Endodermal cell (in vitro differentiated cells): ENCODE data around the gene LRFN3. TPM values are rescaled to one million over a fixed set of nuclear protein-coding genes. Genes with fewer than 3 reads are reported as not detected.

Experiments used
- DNase-seq: peaks from one replicate; pipeline ENCODE4 v3.0.0-alpha.2; 2017
- H3K27ac ChIP-seq: 2 replicates; pipeline ENCODE4 v1.5.1; 2013; ENCODE audit warnings: mild to moderate bottlenecking, low read depth, low read length, moderate library complexity
- H3K27me3 ChIP-seq: 2 replicates; pipeline ENCODE4 v1.6.1; 2013; ENCODE audit warnings: mild to moderate bottlenecking, low read length, moderate library complexity; ENCODE audit not compliant: insufficient read depth, control insufficient read depth, poor library complexity, severe bottlenecking
- H3K36me3 ChIP-seq: 2 replicates; pipeline ENCODE4 v1.7.0; 2013; ENCODE audit warnings: mild to moderate bottlenecking, low read length, moderate library complexity; ENCODE audit not compliant: control insufficient read depth, insufficient read depth
- H3K4me1 ChIP-seq: one replicate; pipeline ENCODE4 v1.7.0; 2013; ENCODE audit warnings: low read length; ENCODE audit not compliant: control insufficient read depth, insufficient read depth
- H3K4me3 ChIP-seq: 2 replicates; pipeline ENCODE4 v1.5.1; 2013; ENCODE audit warnings: mild to moderate bottlenecking, low read length, moderate library complexity
- H3K9ac ChIP-seq: 2 replicates; pipeline ENCODE4 v1.6.1; 2013; ENCODE audit warnings: mild to moderate bottlenecking, low read length, moderate library complexity; ENCODE audit not compliant: poor library complexity, severe bottlenecking; ENCODE audit errors: extremely low read depth
- H3K9me3 ChIP-seq: 2 replicates; pipeline ENCODE4 v1.6.1; 2013; ENCODE audit warnings: mild to moderate bottlenecking, low read length, moderate library complexity; ENCODE audit not compliant: control insufficient read depth
- H3K27ac Mint-ChIP-seq: 2 replicates; pipeline ENCODE4 v1.8.0; 2020; ENCODE audit warnings: mixed read lengths
- H3K27me3 Mint-ChIP-seq: 2 replicates; pipeline ENCODE4 v1.8.0; 2021; ENCODE audit warnings: mild to moderate bottlenecking, mixed read lengths; ENCODE audit not compliant: insufficient read depth
- H3K36me3 Mint-ChIP-seq: 2 replicates; pipeline ENCODE4 v1.8.0; 2020; ENCODE audit warnings: low read depth, mixed read lengths
- H3K4me1 Mint-ChIP-seq: 2 replicates; pipeline ENCODE4 v1.8.0; 2020; ENCODE audit warnings: mixed read lengths
- H3K4me3 Mint-ChIP-seq: 2 replicates; pipeline ENCODE4 v1.8.0; 2020; ENCODE audit warnings: mild to moderate bottlenecking, moderate library complexity, mixed read lengths
- H3K9me3 Mint-ChIP-seq: 2 replicates; pipeline ENCODE4 v1.8.0; 2020; ENCODE audit warnings: mild to moderate bottlenecking, mixed read lengths
- CTCF ChIP-seq: fragments of 200-600 bp; sonication (generic); conservative IDR thresholded peaks from 2 replicates; pipeline ENCODE4 v1.5.0; 2021; ENCODE audit warnings: antibody characterized with exemption, mild to moderate bottlenecking
- WGBS, 2 experiments: methylation state at CpG; one replicate each; pipeline versions ENCODE4 v1.1.5 to v1.1.7; 2013; ENCODE audit warnings: missing lambda C conversion rate in 2 of 2, mixed read lengths in 1 of 2; ENCODE audit not compliant: insufficient coverage in 1 of 2, insufficient read length in 1 of 2; 5-methylcytosine and 5-hydroxymethylcytosine counted together
- total RNA-seq, 2 donors: library from RNA; stranded (reverse); fragmentation: NEBNext Ultra II Directional in 1 of 2; extraction: Animal tissue kit (Norgen Biotek cat#: 25700) in 1 of 2; gene quantifications; 2 replicates in 1 of 2; 3 replicates in 1 of 2; pipeline ENCODE4 v1.2.1, GENCODE V29; 2021

LRFN3 gene
- total RNA-seq, 2 donors from 2014 or later = 18.7 to 24.3 TPM

GRCh38 chr19:35991731-35992450 is 55.7 kb downstream of the LRFN3 start:
- TF ChIP-seq CTCF = no peak
- Mint-ChIP-seq H3K27me3 (peaks cover 32% of the 10 kb centered on the region), H3K36me3 (peaks cover 3% of the 10 kb centered on the region), H3K4me3 (no peak overlapping the region), H3K4me1 (peaks cover 10% of the 10 kb centered on the region), H3K9me3 (no peaks in the 10 kb centered on the region), H3K27ac (no peak overlapping the region)
- Histone ChIP-seq H3K4me1 (peaks cover 7% of the 10 kb centered on the region), H3K9me3 (no peaks in the 10 kb centered on the region), H3K4me3 (no peak overlapping the region), H3K9ac (no peak overlapping the region), H3K27ac (no peak overlapping the region), H3K27me3 (peaks cover under 1% of the 10 kb centered on the region), H3K36me3 (no peaks in the 10 kb centered on the region)
- DNase-seq = no peak
- WGBS, 2 experiments = 87 to 90% methylated on average over 6 to 7 of the region's 7 CpGs

- Histone ChIP-seq H3K9me3 (no peaks in the 10 kb centered on the region), H3K27me3 (no peaks in the 10 kb centered on the region), H3K4me1 (peaks cover 7% of the 10 kb centered on the region), H3K4me3 (no peak overlapping the region), H3K27ac (no peak overlapping the region), H3K9ac (no peak overlapping the region), H3K36me3 (no peaks in the 10 kb centered on the region)
- 84 to 93% methylated on average over 3 to 8 of the region's 8 CpGs for WGBS, 2 experiments
- no peak overlapping the region for H3K27ac Mint-ChIP-seq
- no peak overlapping the region for H3K4me3 Mint-ChIP-seq
- no peak for TF ChIP-seq CTCF
- peaks cover 9% of the 10 kb centered on the region for H3K36me3 Mint-ChIP-seq
- peaks cover 28% of the 10 kb centered on the region for H3K27me3 Mint-ChIP-seq
- H3K9me3 Mint-ChIP-seq = no peaks in the 10 kb centered on the region
- no peak for DNase-seq
- H3K4me1 Mint-ChIP-seq = peaks cover 9% of the 10 kb centered on the region
Observed at GRCh38 chr19:35992907-35993765, 57.0 kb downstream of the LRFN3 start.

GRCh38 chr19:35993923-35994598 is 57.9 kb downstream of the LRFN3 start:
- Histone ChIP-seq H3K4me1 (peaks cover 7% of the 10 kb centered on the region), H3K9ac (no peak overlapping the region), H3K4me3 (no peak overlapping the region), H3K9me3 (no peaks in the 10 kb centered on the region), H3K36me3 (peaks cover 4% of the 10 kb centered on the region), H3K27me3 (no peaks in the 10 kb centered on the region), H3K27ac (no peak overlapping the region)
- WGBS, 2 experiments = 89 to 92% methylated on average over 34 to 49 of the region's 49 CpGs
- Mint-ChIP-seq H3K27me3 (peaks cover 22% of the 10 kb centered on the region), H3K27ac (no peak overlapping the region), H3K4me1 (peaks cover 9% of the 10 kb centered on the region), H3K9me3 (no peaks in the 10 kb centered on the region), H3K4me3 (peak overlapping the region; percentile 78), H3K36me3 (peaks cover 9% of the 10 kb centered on the region)
- TF ChIP-seq CTCF = peak; percentile 45
- DNase-seq = peak; percentile 82

Other genes starting within 250 kb of the LRFN3 start
- not detected for gene ZBTB32, start 231.8 kb upstream of the LRFN3 start, total RNA-seq
- gene KMT2B, start 218.4 kb upstream of the LRFN3 start, total RNA-seq = 10 to 100 TPM; 48.1 to 54.0 TPM
- 1 to 10 TPM; 4.6 to 7.1 TPM for gene IGFLR1, start 193.9 kb upstream of the LRFN3 start, total RNA-seq
- 10 to 100 TPM; 17.3 to 23.2 TPM for gene U2AF1L4, start 191.0 kb upstream of the LRFN3 start, total RNA-seq
- gene PSENEN, start 190.7 kb upstream of the LRFN3 start, total RNA-seq = 100 to 1,000 TPM; 101 to 109 TPM
- gene LIN37, start 187.8 kb upstream of the LRFN3 start, total RNA-seq = 1 to 10 TPM; 6.6 to 7.6 TPM
- gene HSPB6, start 179.3 kb upstream of the LRFN3 start, total RNA-seq = under 1 TPM; 0.33 to 0.90 TPM
- gene PROSER3, start 178.2 kb upstream of the LRFN3 start, total RNA-seq = 10 to 100 TPM; 37.8 to 45.4 TPM
- gene ARHGAP33, start 160.8 kb upstream of the LRFN3 start, total RNA-seq = 10 to 100 TPM; 12.7 to 15.0 TPM
- 1 to 10 TPM; 1.0 to 1.5 TPM for gene PRODH2, start 123.5 kb upstream of the LRFN3 start, total RNA-seq
- under 1 TPM; 0.24 to 0.80 TPM for gene NPHS1, start 83.9 kb upstream of the LRFN3 start, total RNA-seq
- 1 to 10 TPM; 1.4 to 2.3 TPM for gene KIRREL2, start 79.5 kb upstream of the LRFN3 start, total RNA-seq
- gene APLP1, start 67.8 kb upstream of the LRFN3 start, total RNA-seq = 10 to 100 TPM in 1 of 2 donors, 1 to 10 TPM in 1; 4.1 to 10.6 TPM
- 10 to 100 TPM; 20.8 to 24.4 TPM for gene NFKBID, start 35.8 kb upstream of the LRFN3 start, total RNA-seq
- 1 to 10 TPM; 1.3 to 1.5 TPM for gene HCST, start 33.8 kb upstream of the LRFN3 start, total RNA-seq
- not detected for gene TYROBP, start 28.1 kb upstream of the LRFN3 start, total RNA-seq
- gene SDHAF1, start 58.8 kb downstream of the LRFN3 start, total RNA-seq = 10 to 100 TPM; 12.9 to 14.1 TPM
- gene SYNE4, start 72.4 kb downstream of the LRFN3 start, total RNA-seq = 10 to 100 TPM; 17.1 to 19.3 TPM
- 10 to 100 TPM; 36.3 to 38.7 TPM for gene ALKBH6, start 77.8 kb downstream of the LRFN3 start, total RNA-seq
- gene CLIP3, start 96.5 kb downstream of the LRFN3 start, total RNA-seq = 10 to 100 TPM; 12.6 to 19.7 TPM
- 1 to 10 TPM; 6.7 to 8.9 TPM for gene THAP8, start 117.9 kb downstream of the LRFN3 start, total RNA-seq
- gene WDR62, start 118.5 kb downstream of the LRFN3 start, total RNA-seq = 10 to 100 TPM; 23.5 to 34.4 TPM
- gene OVOL3, start 174.8 kb downstream of the LRFN3 start, total RNA-seq = not detected
- gene POLR2I, start 178.5 kb downstream of the LRFN3 start, total RNA-seq = 100 to 1,000 TPM; 102 to 132 TPM
- 100 to 1,000 TPM; 189 to 194 TPM for gene TBCB, start 179.1 kb downstream of the LRFN3 start, total RNA-seq
- gene CAPNS1, start 203.7 kb downstream of the LRFN3 start, total RNA-seq = 100 to 1,000 TPM; 633 to 714 TPM
- gene COX7A1, start 216.1 kb downstream of the LRFN3 start, total RNA-seq = 1 to 10 TPM; 1.4 to 2.4 TPM